ENCODE measurements around the gene KIF9.

GRCh38 chr3:47295976-47296375 lies 13.4 kb upstream of the KIF9 start:
- TF ChIP-seq ZNF274 (IDR thresholded peaks at IDR 0.05; ENCODE audit: low read depth, low read length) (no peak), SUZ12 (IDR thresholded peaks at IDR 0.05; ENCODE audit: extremely low read depth, insufficient read depth, insufficient read length) (no peak), YY1 (IDR thresholded peaks at IDR 0.05; ENCODE audit: insufficient read depth, insufficient read length) (no peak)
